Ishikawa (cell line): ENCODE data around the gene EML3.

Experiments used
- CEBPB ChIP-seq: IDR thresholded peaks from 2 replicates; pipeline ENCODE4 v1.6.1; 2012
- CREB1 ChIP-seq: IDR thresholded peaks from 2 replicates; pipeline ENCODE4 v1.6.1; 2012; ENCODE audit warnings: low read depth
- EGR1 ChIP-seq: IDR thresholded peaks from 2 replicates; pipeline ENCODE4 v1.6.1; 2012
- EP300 ChIP-seq: IDR thresholded peaks from 2 replicates; pipeline ENCODE4 v1.6.1; 2012; ENCODE audit warnings: borderline replicate concordance
- FOXM1 ChIP-seq: IDR thresholded peaks from 2 replicates; pipeline ENCODE4 v1.6.1; 2012; ENCODE audit warnings: low read depth, borderline replicate concordance
- NFIC ChIP-seq: IDR thresholded peaks from 2 replicates; pipeline ENCODE4 v1.6.1; 2012
- RAD21 ChIP-seq: IDR thresholded peaks from 2 replicates; pipeline ENCODE4 v1.6.1; 2012; ENCODE audit warnings: low read depth
- TAF1 ChIP-seq: IDR thresholded peaks from 2 replicates; pipeline ENCODE4 v1.6.1; 2012; ENCODE audit warnings: low read depth, mild to moderate bottlenecking
- TCF12 ChIP-seq: IDR thresholded peaks from 2 replicates; pipeline ENCODE4 v1.6.1; 2012; ENCODE audit warnings: low read depth
- TEAD4 ChIP-seq: IDR thresholded peaks from 2 replicates; pipeline ENCODE4 v1.6.1; 2012
- YY1 ChIP-seq: IDR thresholded peaks from 2 replicates; pipeline ENCODE4 v1.6.1; 2012; ENCODE audit warnings: low read depth
- ZBTB7A ChIP-seq: IDR thresholded peaks from 2 replicates; pipeline ENCODE4 v1.6.1; 2012; ENCODE audit warnings: low read depth
- TF ChIP-seq, protein P1 (sequence below): IDR thresholded peaks from 2 replicates; pipeline ENCODE4 v1.6.1; 2012; ENCODE audit warnings: low read depth, mild to moderate bottlenecking
- TF ChIP-seq, protein P2 (sequence below): IDR thresholded peaks from 2 replicates; pipeline ENCODE4 v1.6.1; 2012
- TF ChIP-seq, protein P3 (sequence below): IDR thresholded peaks from 2 replicates; pipeline ENCODE4 v1.6.1; 2012

The EML3 gene

DNA sequence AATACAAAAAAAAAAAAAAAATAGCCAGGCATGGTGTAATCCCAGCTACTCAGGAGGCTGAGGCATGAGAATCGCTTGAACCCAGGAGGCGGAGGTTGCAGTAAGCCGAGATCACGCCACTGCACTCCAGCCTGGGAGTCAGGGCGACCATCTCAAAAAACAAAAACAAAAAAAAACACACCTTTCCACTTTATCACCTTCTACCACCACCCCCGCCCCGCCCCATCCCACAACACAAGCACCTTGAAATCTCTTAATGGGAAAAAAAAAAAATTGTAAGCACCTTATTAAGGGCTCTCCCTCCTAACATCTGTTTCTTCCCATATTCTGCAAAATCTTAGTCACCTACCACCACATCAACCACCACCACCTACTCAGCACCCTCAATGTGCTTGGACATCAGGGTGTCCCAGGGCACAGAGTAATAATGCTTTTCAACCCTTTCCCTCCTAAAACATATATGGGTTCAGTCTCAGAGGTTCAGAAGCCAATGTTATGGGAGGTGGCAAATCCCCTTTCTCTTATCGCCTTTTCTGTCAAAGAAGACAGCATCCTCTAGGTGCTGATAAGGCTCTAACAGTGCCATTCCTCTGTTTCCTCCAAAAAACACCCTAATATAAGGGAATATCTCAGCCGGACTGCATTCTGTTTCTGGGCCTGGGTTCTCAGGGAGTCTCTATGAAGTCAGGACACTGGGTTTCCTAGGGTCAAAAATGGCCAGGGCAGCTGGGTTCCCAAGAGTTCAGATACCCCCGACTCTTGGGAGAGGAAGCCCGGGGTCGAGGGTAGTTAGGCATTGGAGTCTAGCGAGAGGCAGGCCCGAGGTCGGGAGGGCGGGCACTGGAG is 39.8 kb upstream of the EML3 start:
- TF ChIP-seq ZBTB7A, result no peak
- no peak for TF ChIP-seq TCF12
- no peak for TF ChIP-seq YY1
- no peak for TF ChIP-seq RAD21
- no peak for TF ChIP-seq EP300
- no peak for TF ChIP-seq EGR1
- TF ChIP-seq TAF1, result no peak
- no peak for TF ChIP-seq TEAD4
- TF ChIP-seq, protein P1, sequence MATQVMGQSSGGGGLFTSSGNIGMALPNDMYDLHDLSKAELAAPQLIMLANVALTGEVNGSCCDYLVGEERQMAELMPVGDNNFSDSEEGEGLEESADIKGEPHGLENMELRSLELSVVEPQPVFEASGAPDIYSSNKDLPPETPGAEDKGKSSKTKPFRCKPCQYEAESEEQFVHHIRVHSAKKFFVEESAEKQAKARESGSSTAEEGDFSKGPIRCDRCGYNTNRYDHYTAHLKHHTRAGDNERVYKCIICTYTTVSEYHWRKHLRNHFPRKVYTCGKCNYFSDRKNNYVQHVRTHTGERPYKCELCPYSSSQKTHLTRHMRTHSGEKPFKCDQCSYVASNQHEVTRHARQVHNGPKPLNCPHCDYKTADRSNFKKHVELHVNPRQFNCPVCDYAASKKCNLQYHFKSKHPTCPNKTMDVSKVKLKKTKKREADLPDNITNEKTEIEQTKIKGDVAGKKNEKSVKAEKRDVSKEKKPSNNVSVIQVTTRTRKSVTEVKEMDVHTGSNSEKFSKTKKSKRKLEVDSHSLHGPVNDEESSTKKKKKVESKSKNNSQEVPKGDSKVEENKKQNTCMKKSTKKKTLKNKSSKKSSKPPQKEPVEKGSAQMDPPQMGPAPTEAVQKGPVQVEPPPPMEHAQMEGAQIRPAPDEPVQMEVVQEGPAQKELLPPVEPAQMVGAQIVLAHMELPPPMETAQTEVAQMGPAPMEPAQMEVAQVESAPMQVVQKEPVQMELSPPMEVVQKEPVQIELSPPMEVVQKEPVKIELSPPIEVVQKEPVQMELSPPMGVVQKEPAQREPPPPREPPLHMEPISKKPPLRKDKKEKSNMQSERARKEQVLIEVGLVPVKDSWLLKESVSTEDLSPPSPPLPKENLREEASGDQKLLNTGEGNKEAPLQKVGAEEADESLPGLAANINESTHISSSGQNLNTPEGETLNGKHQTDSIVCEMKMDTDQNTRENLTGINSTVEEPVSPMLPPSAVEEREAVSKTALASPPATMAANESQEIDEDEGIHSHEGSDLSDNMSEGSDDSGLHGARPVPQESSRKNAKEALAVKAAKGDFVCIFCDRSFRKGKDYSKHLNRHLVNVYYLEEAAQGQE, result no peak

DNA sequence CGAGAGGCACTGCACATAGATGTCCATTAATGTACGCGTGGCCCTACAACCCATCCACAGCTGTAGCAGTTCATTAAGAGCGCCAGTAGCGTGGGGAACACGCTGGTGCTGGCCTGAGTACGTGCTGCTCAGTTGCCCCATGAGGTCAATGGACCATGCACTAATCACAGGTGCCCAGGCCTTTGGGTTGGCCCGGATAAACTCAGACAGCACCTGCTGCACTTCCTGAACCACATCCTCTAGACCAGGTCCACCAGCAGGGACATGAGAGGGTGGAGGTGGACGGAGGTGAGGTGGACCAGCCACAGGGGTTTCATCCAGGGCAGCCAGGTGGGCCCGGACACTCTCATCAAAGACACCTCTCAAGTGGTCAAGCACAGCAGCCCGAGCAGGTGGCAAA is 36.9 kb upstream of the EML3 start:
- TF ChIP-seq, protein P1, result no peak
- TF ChIP-seq, protein P2, sequence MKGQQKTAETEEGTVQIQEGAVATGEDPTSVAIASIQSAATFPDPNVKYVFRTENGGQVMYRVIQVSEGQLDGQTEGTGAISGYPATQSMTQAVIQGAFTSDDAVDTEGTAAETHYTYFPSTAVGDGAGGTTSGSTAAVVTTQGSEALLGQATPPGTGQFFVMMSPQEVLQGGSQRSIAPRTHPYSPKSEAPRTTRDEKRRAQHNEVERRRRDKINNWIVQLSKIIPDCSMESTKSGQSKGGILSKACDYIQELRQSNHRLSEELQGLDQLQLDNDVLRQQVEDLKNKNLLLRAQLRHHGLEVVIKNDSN, result no peak
- no peak for TF ChIP-seq CEBPB
- TF ChIP-seq, protein P3, sequence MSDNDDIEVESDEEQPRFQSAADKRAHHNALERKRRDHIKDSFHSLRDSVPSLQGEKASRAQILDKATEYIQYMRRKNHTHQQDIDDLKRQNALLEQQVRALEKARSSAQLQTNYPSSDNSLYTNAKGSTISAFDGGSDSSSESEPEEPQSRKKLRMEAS, result no peak
- TF ChIP-seq NFIC, result no peak
- no peak for TF ChIP-seq YY1
- no peak for TF ChIP-seq RAD21

DNA sequence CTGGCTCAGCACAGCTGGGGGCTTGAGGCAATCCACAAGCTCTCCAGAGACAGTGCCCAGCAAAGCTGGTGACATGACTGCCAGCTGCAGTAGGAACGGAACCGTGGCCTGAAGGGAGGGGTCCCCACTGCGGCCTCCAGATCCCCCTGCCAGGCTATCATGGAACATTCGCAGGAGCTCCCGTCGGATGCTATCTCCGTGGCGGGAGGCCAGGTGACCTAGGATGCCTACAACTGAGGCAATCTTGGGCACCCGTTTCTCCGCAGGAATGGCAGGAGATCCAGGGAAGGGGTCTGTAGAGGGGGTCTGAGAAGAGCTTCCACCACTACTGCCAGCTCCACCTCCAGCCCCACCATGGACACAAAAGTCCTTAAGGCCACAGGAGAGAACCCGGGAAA is 36.4 kb upstream of the EML3 start:
- TF ChIP-seq TAF1 (no peak), FOXM1 (no peak), EGR1 (no peak), NFIC (no peak), EP300 (no peak), CREB1 (no peak), RAD21 (no peak)
- TF ChIP-seq, protein P1, result no peak

DNA sequence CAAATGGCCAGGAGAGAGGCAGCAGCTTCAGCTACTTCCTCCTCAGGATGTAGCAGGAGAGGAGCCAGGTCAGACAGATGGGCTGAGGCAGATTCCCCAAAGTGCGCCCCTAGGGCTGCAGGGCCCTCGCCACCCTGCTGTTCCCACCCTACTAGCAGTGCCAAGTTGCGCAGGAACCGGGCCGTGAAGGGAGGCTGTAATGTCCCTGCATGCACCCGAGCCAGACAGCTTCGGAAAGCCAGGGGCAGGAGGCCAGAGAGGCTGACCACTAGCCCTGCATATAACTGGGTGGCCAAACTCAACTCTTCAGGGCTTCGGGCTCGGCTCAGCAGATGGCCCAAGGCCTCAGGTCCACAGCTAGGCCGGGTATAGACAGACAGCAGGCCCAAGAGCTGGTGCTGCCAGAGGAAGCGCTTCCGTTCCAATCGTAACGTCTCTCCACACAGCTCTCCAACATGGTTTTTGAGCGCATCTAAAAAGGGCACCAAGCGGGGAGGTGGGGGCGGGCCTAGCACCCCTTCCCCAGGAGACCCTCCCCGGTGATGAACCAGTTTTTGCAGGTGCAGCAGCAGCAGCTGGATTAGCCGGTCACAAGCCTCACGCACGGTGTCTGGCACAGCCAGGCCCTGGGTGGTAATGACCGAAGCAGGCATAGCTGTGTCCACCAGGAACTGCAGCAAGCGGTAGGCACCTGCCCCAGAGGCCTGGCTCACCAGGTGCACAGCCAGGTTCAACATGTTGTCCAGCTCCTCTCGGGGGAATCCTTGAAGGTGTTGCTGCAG is 35.8 kb upstream of the EML3 start:
- TF ChIP-seq EGR1 (no peak), CREB1 (no peak), ZBTB7A (no peak), EP300 (no peak), RAD21 (no peak), NFIC (no peak), TAF1 (no peak), YY1 (no peak), TCF12 (no peak), CEBPB (no peak), TEAD4 (no peak), FOXM1 (no peak)
- TF ChIP-seq, protein P2, result no peak
- TF ChIP-seq, protein P3, result no peak
- TF ChIP-seq, protein P1, result no peak
